ENCODE measurements around the gene TMEM247. TPM values are rescaled to one million over a fixed set of nuclear protein-coding genes. Genes with fewer than 3 reads are reported as not detected.
A peak's percentile ranks its signal among the peaks of the same experiment; 100 is the strongest.

TMEM247 gene
- total RNA-seq, 1 experiment from 2014 or later: not detected

DNA sequence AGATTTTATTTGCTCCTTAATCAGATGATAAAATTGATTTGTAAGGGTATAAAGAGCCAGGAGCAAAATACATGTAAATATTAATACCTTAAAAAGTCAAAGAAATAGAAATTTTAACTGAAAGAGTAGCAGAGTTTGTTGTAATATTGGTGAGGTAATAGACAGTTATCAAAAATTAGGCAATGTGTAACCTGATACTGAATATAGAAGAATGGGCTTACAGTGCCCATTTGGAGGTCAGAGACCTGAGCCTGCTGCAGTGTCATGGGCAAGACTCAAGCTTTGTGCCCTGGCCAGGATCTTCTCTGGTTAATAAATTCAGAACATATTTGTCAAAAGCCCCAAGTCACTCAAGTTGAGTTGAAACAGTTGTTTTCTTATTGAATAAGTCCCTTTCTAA is 29.7 kb upstream of the TMEM247 start:
- H3K4me2 ChIP-seq (ENCODE audit: low read length): no peak overlapping the region
- no peaks in the 10 kb centered on the region for H3K27me3 ChIP-seq (ENCODE audit: low read length)
- CTCF ChIA-PET: no interaction called here

DNA sequence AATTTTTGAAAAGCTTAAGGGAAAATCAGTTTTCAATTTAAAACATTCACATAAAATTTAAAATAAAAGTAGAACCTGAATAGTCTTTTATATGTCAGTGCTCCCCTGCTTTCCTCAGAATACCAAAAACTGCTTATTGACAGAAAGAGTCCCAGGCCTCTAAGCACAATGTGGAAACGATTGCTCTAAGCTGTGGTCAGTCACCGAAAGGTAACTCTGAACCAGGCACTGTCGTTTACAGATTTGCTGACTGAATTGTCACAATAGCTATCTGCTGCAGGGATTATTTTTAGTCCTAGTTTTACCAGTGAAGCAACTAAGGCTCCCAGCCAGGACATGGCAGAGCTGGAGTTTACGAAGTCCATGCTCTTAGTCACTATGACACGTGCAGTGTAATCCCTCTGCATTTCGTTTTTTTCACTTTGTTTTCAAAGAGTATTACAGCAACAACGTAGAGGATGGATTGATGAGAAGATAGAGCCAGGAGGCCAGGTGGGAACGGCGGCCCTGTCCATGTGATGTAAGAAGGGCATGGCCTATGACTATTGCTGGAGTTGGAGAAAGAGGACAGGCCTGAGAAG is 28.1 kb upstream of the TMEM247 start:
- CTCF ChIA-PET: no interaction called here
- intact Hi-C loops (cut with micrococcal nuclease): no loop called here

More for the DNA sequence above, 29.7 kb upstream of the TMEM247 start:
- H3K79me2 ChIP-seq (ENCODE audit: low read length): no peaks in the 10 kb centered on the region
- H3K9me2 ChIP-seq (replicated peaks; ENCODE audit: low read length): no peaks in the 10 kb centered on the region
- no peak for TF ChIP-seq EZH2phosphoT487 (IDR thresholded peaks at IDR 0.05; ENCODE audit: borderline replicate concordance, low read length)
- TF ChIP-seq, protein P1, sequence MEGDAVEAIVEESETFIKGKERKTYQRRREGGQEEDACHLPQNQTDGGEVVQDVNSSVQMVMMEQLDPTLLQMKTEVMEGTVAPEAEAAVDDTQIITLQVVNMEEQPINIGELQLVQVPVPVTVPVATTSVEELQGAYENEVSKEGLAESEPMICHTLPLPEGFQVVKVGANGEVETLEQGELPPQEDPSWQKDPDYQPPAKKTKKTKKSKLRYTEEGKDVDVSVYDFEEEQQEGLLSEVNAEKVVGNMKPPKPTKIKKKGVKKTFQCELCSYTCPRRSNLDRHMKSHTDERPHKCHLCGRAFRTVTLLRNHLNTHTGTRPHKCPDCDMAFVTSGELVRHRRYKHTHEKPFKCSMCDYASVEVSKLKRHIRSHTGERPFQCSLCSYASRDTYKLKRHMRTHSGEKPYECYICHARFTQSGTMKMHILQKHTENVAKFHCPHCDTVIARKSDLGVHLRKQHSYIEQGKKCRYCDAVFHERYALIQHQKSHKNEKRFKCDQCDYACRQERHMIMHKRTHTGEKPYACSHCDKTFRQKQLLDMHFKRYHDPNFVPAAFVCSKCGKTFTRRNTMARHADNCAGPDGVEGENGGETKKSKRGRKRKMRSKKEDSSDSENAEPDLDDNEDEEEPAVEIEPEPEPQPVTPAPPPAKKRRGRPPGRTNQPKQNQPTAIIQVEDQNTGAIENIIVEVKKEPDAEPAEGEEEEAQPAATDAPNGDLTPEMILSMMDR (conservative IDR thresholded peaks at IDR 0.05; ENCODE audit: low read depth, low read length): no peak
- TF ChIP-seq EZH2 (IDR thresholded peaks at IDR 0.05; ENCODE audit: low read length, unreplicated experiment): no peak
- no peak for ATAC-seq
- H3K4me3 ChIP-seq (ENCODE audit: low read length): no peak overlapping the region
- no peak overlapping the region for H2AFZ ChIP-seq (ENCODE audit: low read length)
- no peaks in the 10 kb centered on the region for H3K4me1 ChIP-seq (ENCODE audit: insufficient read depth, low read length)
- H3K9me3 ChIP-seq (ENCODE audit: low read length): no peaks in the 10 kb centered on the region
- H4K20me1 ChIP-seq (ENCODE audit: low read length): no peaks in the 10 kb centered on the region
- H3F3A ChIP-seq (ENCODE audit: low read length, unreplicated experiment): no peaks in the 10 kb centered on the region
- no peak overlapping the region for H3K9ac ChIP-seq (ENCODE audit: low read length)
- POLR2A ChIA-PET (ENCODE audit: unreplicated experiment): no interaction called here
- BruUV-seq (replicated peaks): no TSS peak
- no peak overlapping the region for H3K27ac ChIP-seq (ENCODE audit: low read length)
- intact Hi-C loops (cut with micrococcal nuclease): no loop called here
- no peaks in the 10 kb centered on the region for H3K36me3 ChIP-seq (ENCODE audit: low read depth, low read length)
- no peak for DNase-seq

DNA sequence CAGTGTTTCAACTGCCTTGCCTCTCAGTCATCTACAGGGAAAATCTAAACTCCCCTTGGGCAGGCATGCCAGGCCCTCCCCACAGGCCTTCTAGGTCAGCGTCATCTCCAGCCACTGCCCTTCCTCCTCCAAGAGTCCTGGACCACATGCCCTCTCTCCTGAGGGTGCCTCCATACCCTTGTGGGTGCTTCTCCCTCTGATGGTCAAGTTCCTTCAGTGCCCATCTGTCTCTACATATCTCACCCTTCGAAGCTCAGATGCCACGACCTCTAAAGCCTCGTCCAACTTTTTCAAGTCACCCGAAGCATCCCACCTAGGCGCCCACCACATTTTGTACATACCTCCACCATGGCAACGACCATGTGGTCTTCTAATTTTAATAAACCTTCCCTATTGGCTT is 22.6 kb upstream of the TMEM247 start:
- DNase-seq: no peak
- CTCF ChIA-PET: interaction anchor here (0.6 kb wide), 1 partner anchor 104 kb away, joined by 3 read pairs; no protein-coding TSS in a partner anchor
- no peak overlapping the region for H3K4me2 ChIP-seq (ENCODE audit: low read length)

More for the DNA sequence above, 28.1 kb upstream of the TMEM247 start:
- no peaks in the 10 kb centered on the region for H3K9me2 ChIP-seq (replicated peaks; ENCODE audit: low read length)
- no peaks in the 10 kb centered on the region for H3F3A ChIP-seq (ENCODE audit: low read length, unreplicated experiment)
- no peaks in the 10 kb centered on the region for H3K36me3 ChIP-seq (ENCODE audit: low read depth, low read length)
- H3K27ac ChIP-seq (ENCODE audit: low read length): no peak overlapping the region
- H3K27me3 ChIP-seq (ENCODE audit: low read length): no peaks in the 10 kb centered on the region
- ATAC-seq: peak; percentile 45
- H3K4me2 ChIP-seq (ENCODE audit: low read length): no peak overlapping the region
- TF ChIP-seq, protein P1 (conservative IDR thresholded peaks at IDR 0.05; ENCODE audit: low read depth, low read length): no peak
- TF ChIP-seq EZH2 (IDR thresholded peaks at IDR 0.05; ENCODE audit: low read length, unreplicated experiment) (no peak), EZH2phosphoT487 (IDR thresholded peaks at IDR 0.05; ENCODE audit: borderline replicate concordance, low read length) (no peak)
- no peaks in the 10 kb centered on the region for H3K4me1 ChIP-seq (ENCODE audit: insufficient read depth, low read length)
- no peak overlapping the region for H3K9ac ChIP-seq (ENCODE audit: low read length)
- no peaks in the 10 kb centered on the region for H3K9me3 ChIP-seq (ENCODE audit: low read length)
- no peaks in the 10 kb centered on the region for H3K79me2 ChIP-seq (ENCODE audit: low read length)
- POLR2A ChIA-PET (ENCODE audit: unreplicated experiment): interaction anchor here (0.6 kb wide), 1 partner anchor 40 kb away, joined by 3 read pairs; no protein-coding TSS in a partner anchor
- no peak overlapping the region for H3K4me3 ChIP-seq (ENCODE audit: low read length)
- BruUV-seq (replicated peaks): no TSS peak
- peak; percentile 33 for DNase-seq
- no peaks in the 10 kb centered on the region for H4K20me1 ChIP-seq (ENCODE audit: low read length)
- 0 out of 2 replicates have a peak overlapping the region, but pooled peaks have one; percentile 24 for H2AFZ ChIP-seq (ENCODE audit: low read length)

More for the DNA sequence above, 22.6 kb upstream of the TMEM247 start:
- H3K36me3 ChIP-seq (ENCODE audit: low read depth, low read length): no peaks in the 10 kb centered on the region
- no peaks in the 10 kb centered on the region for H3K9me3 ChIP-seq (ENCODE audit: low read length)
- no TSS peak for BruUV-seq (replicated peaks)
- H3K9me2 ChIP-seq (replicated peaks; ENCODE audit: low read length): no peaks in the 10 kb centered on the region
- TF ChIP-seq, protein P1 (conservative IDR thresholded peaks at IDR 0.05; ENCODE audit: low read depth, low read length): no peak
- TF ChIP-seq EZH2 (IDR thresholded peaks at IDR 0.05; ENCODE audit: low read length, unreplicated experiment): no peak
- no peak for TF ChIP-seq EZH2phosphoT487 (IDR thresholded peaks at IDR 0.05; ENCODE audit: borderline replicate concordance, low read length)
- ATAC-seq: no peak
- no peak overlapping the region for H3K4me3 ChIP-seq (ENCODE audit: low read length)
- no peaks in the 10 kb centered on the region for H4K20me1 ChIP-seq (ENCODE audit: low read length)
- no peaks in the 10 kb centered on the region for H3F3A ChIP-seq (ENCODE audit: low read length, unreplicated experiment)
- no peak overlapping the region for H3K9ac ChIP-seq (ENCODE audit: low read length)
- H3K4me1 ChIP-seq (ENCODE audit: insufficient read depth, low read length): peaks cover 11% of the 10 kb centered on the region
- no peaks in the 10 kb centered on the region for H3K27me3 ChIP-seq (ENCODE audit: low read length)
- H2AFZ ChIP-seq (ENCODE audit: low read length): no peak overlapping the region
- no peak overlapping the region for H3K27ac ChIP-seq (ENCODE audit: low read length)
- H3K79me2 ChIP-seq (ENCODE audit: low read length): no peaks in the 10 kb centered on the region
- intact Hi-C loops (cut with micrococcal nuclease): no loop called here
- POLR2A ChIA-PET (ENCODE audit: unreplicated experiment): no interaction called here

All from PC-3 (cell line).